H9 (cell line): Measurements from ENCODE around the gene GJD4. TPM values are rescaled to one million over a fixed set of nuclear protein-coding genes. Genes with fewer than 3 reads are reported as not detected.

ENCODE experiments used
- DNase-seq: peaks from one replicate; pipeline ENCODE4 v3.0.0-alpha.2; 2017
- H2AFZ ChIP-seq: one replicate; pipeline ENCODE4 v1.6.1; 2013; ENCODE audit warnings: mild to moderate bottlenecking, low read length, control low read depth, moderate library complexity
- H2AK5ac ChIP-seq: 2 replicates; pipeline ENCODE4 v1.6.1; 2013; ENCODE audit warnings: low read length, control low read depth, mixed read lengths; ENCODE audit not compliant: insufficient read length
- H2BK120ac ChIP-seq: one replicate; pipeline ENCODE4 v1.6.1; 2013; ENCODE audit warnings: low read depth, mild to moderate bottlenecking, low read length, control low read depth, inconsistent platforms; ENCODE audit not compliant: poor library complexity, severe bottlenecking
- H2BK12ac ChIP-seq: 2 replicates; pipeline ENCODE4 v1.6.1; 2013; ENCODE audit warnings: low read length, control low read depth, mixed read lengths, low read depth; ENCODE audit not compliant: insufficient read length
- H2BK15ac ChIP-seq: 2 replicates; pipeline ENCODE4 v1.6.1; 2013; ENCODE audit warnings: low read depth, low read length, control low read depth
- H2BK20ac ChIP-seq: one replicate; pipeline ENCODE4 v1.6.1; 2013; ENCODE audit warnings: low read depth, mild to moderate bottlenecking, low read length, control low read depth, inconsistent platforms; ENCODE audit not compliant: poor library complexity, severe bottlenecking
- H2BK5ac ChIP-seq: 2 replicates; pipeline ENCODE4 v1.6.1; 2013; ENCODE audit warnings: low read length, control low read depth, mixed read lengths; ENCODE audit not compliant: insufficient read length
- H3K14ac ChIP-seq: 2 replicates; pipeline ENCODE4 v1.6.1; 2013; ENCODE audit warnings: low read length, control low read depth; ENCODE audit not compliant: insufficient read depth
- H3K18ac ChIP-seq: 2 replicates; pipeline ENCODE4 v1.6.1; 2013; ENCODE audit warnings: low read depth, mild to moderate bottlenecking, mixed read lengths, low read length, control low read depth; ENCODE audit not compliant: insufficient read length
- H3K23ac ChIP-seq: 2 replicates; pipeline ENCODE4 v1.6.1; 2013; ENCODE audit warnings: low read length, control low read depth, mixed read lengths, low read depth; ENCODE audit not compliant: insufficient read length
- H3K23me2 ChIP-seq: 2 replicates; pipeline ENCODE4 v1.6.1; 2013; ENCODE audit warnings: low read depth, mild to moderate bottlenecking, mixed read lengths, low read length, control low read depth; ENCODE audit not compliant: insufficient read length, poor library complexity, severe bottlenecking
- H3K27ac ChIP-seq: 2 replicates; pipeline ENCODE4 v1.5.1; 2013; ENCODE audit warnings: low read length, control low read depth, mixed read lengths, low read depth; ENCODE audit not compliant: insufficient read length
- H3K27me3 ChIP-seq: 2 replicates; pipeline ENCODE4 v1.6.1; 2013; ENCODE audit warnings: low read length, control low read depth, inconsistent platforms; ENCODE audit not compliant: insufficient read depth
- H3K4ac ChIP-seq: 2 replicates; pipeline ENCODE4 v1.6.1; 2013; ENCODE audit warnings: low read depth, mild to moderate bottlenecking, control low read depth, inconsistent platforms, low read length, moderate library complexity
- H3K4me1 ChIP-seq: 2 replicates; pipeline ENCODE4 v1.6.1; 2013; ENCODE audit warnings: low read length, control low read depth, inconsistent platforms; ENCODE audit not compliant: insufficient read depth
- H3K4me2 ChIP-seq: 2 replicates; pipeline ENCODE4 v1.6.1; 2013; ENCODE audit warnings: low read length, control low read depth, mixed read lengths; ENCODE audit not compliant: insufficient read length, insufficient read depth
- H3K56ac ChIP-seq: 2 replicates; pipeline ENCODE4 v1.6.1; 2013; ENCODE audit warnings: low read depth, mild to moderate bottlenecking, mixed read lengths, low read length, control low read depth; ENCODE audit not compliant: insufficient read length
- H3K79me1 ChIP-seq: 2 replicates; pipeline ENCODE4 v1.6.1; 2013; ENCODE audit warnings: low read depth, mild to moderate bottlenecking, moderate library complexity, low read length, control low read depth, inconsistent platforms; ENCODE audit not compliant: insufficient read depth, poor library complexity, severe bottlenecking
- H3K79me2 ChIP-seq: 2 replicates; pipeline ENCODE4 v1.6.1; 2013; ENCODE audit warnings: low read length, control low read depth, inconsistent platforms; ENCODE audit not compliant: insufficient read depth
- H3K9ac ChIP-seq: 2 replicates; pipeline ENCODE4 v1.6.1; 2013; ENCODE audit warnings: low read length, control low read depth, mixed read lengths; ENCODE audit not compliant: insufficient read length; ENCODE audit errors: extremely low read depth
- H3K9me3 ChIP-seq: one replicate; pipeline ENCODE4 v1.6.1; 2013; ENCODE audit warnings: low read depth, low read length, inconsistent platforms; ENCODE audit not compliant: control insufficient read depth
- H3T11ph ChIP-seq: one replicate; pipeline ENCODE4 v1.6.1; 2013; ENCODE audit warnings: mild to moderate bottlenecking, low read length, control low read depth, inconsistent platforms
- H4K20me1 ChIP-seq: one replicate; pipeline ENCODE4 v1.6.1; 2013; ENCODE audit not compliant: control insufficient read depth, insufficient read length, insufficient read depth
- H4K5ac ChIP-seq: 2 replicates; pipeline ENCODE4 v1.6.1; 2013; ENCODE audit warnings: low read depth, mild to moderate bottlenecking, mixed read lengths, low read length, control low read depth; ENCODE audit not compliant: insufficient read length
- H4K8ac ChIP-seq: replicated peaks from 2 replicates; pipeline ENCODE4 v1.6.1; 2013; ENCODE audit warnings: low read length, control low read depth, mixed read lengths, low read depth; ENCODE audit not compliant: insufficient read length
- H4K91ac ChIP-seq: 2 replicates; pipeline ENCODE4 v1.6.1; 2013; ENCODE audit warnings: low read depth, mild to moderate bottlenecking, moderate library complexity, mixed read lengths, low read length, control low read depth; ENCODE audit not compliant: insufficient read length
- H3K27ac Mint-ChIP-seq, 3 experiments: 2 replicates in 2 of 3; 3 replicates in 1 of 3; pipeline ENCODE4 v1.8.0; 2020 to 2021; ENCODE audit warnings: mixed read lengths in 3 of 3, mild to moderate bottlenecking in 1 of 3, moderate library complexity in 1 of 3
- H3K27me3 Mint-ChIP-seq: 2 replicates; pipeline ENCODE4 v1.8.0; 2021; ENCODE audit warnings: low read depth, mild to moderate bottlenecking, moderate library complexity, mixed read lengths
- H3K36me3 Mint-ChIP-seq, 3 experiments: 2 replicates in 2 of 3; 3 replicates in 1 of 3; pipeline ENCODE4 v1.8.0; 2020 to 2021; ENCODE audit warnings: low read depth in 3 of 3, mixed read lengths in 3 of 3; ENCODE audit not compliant: insufficient read depth in 1 of 3
- H3K4me1 Mint-ChIP-seq, 2 experiments: 2 replicates each; pipeline ENCODE4 v1.8.0; 2020; ENCODE audit warnings: mixed read lengths in 2 of 2
- H3K4me3 Mint-ChIP-seq, 2 experiments: 2 replicates in 1 of 2; 3 replicates in 1 of 2; pipeline ENCODE4 v1.8.0; 2020 to 2021; ENCODE audit warnings: mild to moderate bottlenecking in 2 of 2, mixed read lengths in 2 of 2, moderate library complexity in 1 of 2
- H3K9me3 Mint-ChIP-seq, 2 experiments: 2 replicates in 1 of 2; 3 replicates in 1 of 2; pipeline ENCODE4 v1.8.0; 2020; ENCODE audit warnings: mild to moderate bottlenecking in 2 of 2, mixed read lengths in 2 of 2, moderate library complexity in 1 of 2
- WGBS: extraction: QIAGEN DNeasy Blood & Tissue Kit; methylation state at CpG from one replicate; pipeline ENCODE4 v1.1.7; 2013; ENCODE audit warnings: missing lambda C conversion rate, low lambda C conversion rate, mixed read lengths; ENCODE audit not compliant: insufficient read length; ENCODE audit errors: extremely low coverage; 5-methylcytosine and 5-hydroxymethylcytosine counted together
- total RNA-seq: library from RNA; stranded (reverse); gene quantifications from 2 replicates; pipeline ENCODE4 v1.2.1, GENCODE V29; 2021
- TF ChIP-seq, protein P1 (sequence below): fragments of 200-600 bp; sonication (generic); conservative IDR thresholded peaks from 3 replicates; pipeline ENCODE4 v1.8.0; 2021; ENCODE audit warnings: antibody characterized with exemption, mild to moderate bottlenecking

GJD4 gene
- total RNA-seq, 1 experiment from 2014 or later, result not detected

DNA sequence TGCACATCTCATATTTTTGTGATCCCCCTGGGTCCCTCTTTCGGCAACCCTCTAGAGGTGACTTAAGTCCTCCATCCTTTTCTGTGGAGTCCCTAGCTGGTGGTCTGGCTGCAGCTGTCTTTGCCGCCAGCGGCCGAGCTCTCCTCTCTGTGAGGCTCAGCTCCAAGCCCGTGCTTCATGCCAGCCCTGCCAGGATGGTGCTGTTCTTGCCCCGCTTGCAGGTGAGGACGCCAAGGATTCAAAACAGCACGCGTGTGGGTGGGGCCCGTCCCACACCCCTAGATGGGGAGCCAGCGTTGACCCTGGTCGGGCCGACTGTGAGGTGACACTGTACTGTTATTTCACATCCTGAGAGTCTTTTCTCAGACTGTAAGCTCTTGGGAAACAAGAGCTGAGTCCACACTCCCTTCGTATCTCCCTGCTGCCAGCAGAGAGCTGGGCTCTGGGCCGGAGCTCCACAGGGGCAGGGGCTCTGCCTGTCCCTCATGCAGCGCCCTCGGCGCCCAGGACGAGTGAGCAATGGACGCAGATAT lies 36.6 kb upstream of the GJD4 start:
- H3K23ac ChIP-seq, result no peak overlapping the region
- Mint-ChIP-seq H3K27me3 (no peaks in the 10 kb centered on the region), H3K9me3 (no peaks in the 10 kb centered on the region), H3K36me3 (peaks cover 11 to 41% (median 12%) of the 10 kb centered on the region in 3 experiments), H3K27ac (peak overlapping the region in 2 of 3 experiments; percentile 68 to 76; a peak in 3 of 7 replicates), H3K4me3 (no peak overlapping the region), H3K4me1 (peaks cover 1 to 5% of the 10 kb centered on the region in 2 experiments)
- H4K91ac ChIP-seq, result no peak overlapping the region
- H3K9ac ChIP-seq, result no peak overlapping the region
- H2BK20ac ChIP-seq, result no peak overlapping the region
- H4K5ac ChIP-seq, result no peak overlapping the region
- no peak overlapping the region for H2AK5ac ChIP-seq
- H2BK12ac ChIP-seq, result no peak overlapping the region
- no CpG with 5 or more reads among the region's 20 CpGs for WGBS
- no peaks in the 10 kb centered on the region for H3K23me2 ChIP-seq
- H2BK120ac ChIP-seq, result no peak overlapping the region
- H3T11ph ChIP-seq, result no peak overlapping the region
- H3K4me2 ChIP-seq, result no peak overlapping the region
- H3K56ac ChIP-seq, result no peak overlapping the region
- H3K9me3 ChIP-seq, result no peaks in the 10 kb centered on the region
- H3K14ac ChIP-seq, result no peak overlapping the region
- no peak overlapping the region for H3K18ac ChIP-seq
- no peak overlapping the region for H2AFZ ChIP-seq
- no peak overlapping the region for H2BK5ac ChIP-seq
- DNase-seq, result no peak
- no peaks in the 10 kb centered on the region for H3K27me3 ChIP-seq
- no peaks in the 10 kb centered on the region for H4K20me1 ChIP-seq
- H2BK15ac ChIP-seq, result no peak overlapping the region
- TF ChIP-seq, protein P1, sequence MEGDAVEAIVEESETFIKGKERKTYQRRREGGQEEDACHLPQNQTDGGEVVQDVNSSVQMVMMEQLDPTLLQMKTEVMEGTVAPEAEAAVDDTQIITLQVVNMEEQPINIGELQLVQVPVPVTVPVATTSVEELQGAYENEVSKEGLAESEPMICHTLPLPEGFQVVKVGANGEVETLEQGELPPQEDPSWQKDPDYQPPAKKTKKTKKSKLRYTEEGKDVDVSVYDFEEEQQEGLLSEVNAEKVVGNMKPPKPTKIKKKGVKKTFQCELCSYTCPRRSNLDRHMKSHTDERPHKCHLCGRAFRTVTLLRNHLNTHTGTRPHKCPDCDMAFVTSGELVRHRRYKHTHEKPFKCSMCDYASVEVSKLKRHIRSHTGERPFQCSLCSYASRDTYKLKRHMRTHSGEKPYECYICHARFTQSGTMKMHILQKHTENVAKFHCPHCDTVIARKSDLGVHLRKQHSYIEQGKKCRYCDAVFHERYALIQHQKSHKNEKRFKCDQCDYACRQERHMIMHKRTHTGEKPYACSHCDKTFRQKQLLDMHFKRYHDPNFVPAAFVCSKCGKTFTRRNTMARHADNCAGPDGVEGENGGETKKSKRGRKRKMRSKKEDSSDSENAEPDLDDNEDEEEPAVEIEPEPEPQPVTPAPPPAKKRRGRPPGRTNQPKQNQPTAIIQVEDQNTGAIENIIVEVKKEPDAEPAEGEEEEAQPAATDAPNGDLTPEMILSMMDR, result no peak
- no peak overlapping the region for H3K4ac ChIP-seq
- H4K8ac ChIP-seq, result no peak overlapping the region
- no peaks in the 10 kb centered on the region for H3K79me1 ChIP-seq
- H3K79me2 ChIP-seq, result no peaks in the 10 kb centered on the region
- H3K4me1 ChIP-seq, result no peaks in the 10 kb centered on the region
- H3K27ac ChIP-seq, result no peak overlapping the region
